ENCODE measurements around the gene DGAT2. TPM values are rescaled to one million over a fixed set of nuclear protein-coding genes. Genes with fewer than 3 reads are reported as not detected.

The DGAT2 gene
- total RNA-seq, 1 donor from 2014 or later = 26.2 TPM

DNA sequence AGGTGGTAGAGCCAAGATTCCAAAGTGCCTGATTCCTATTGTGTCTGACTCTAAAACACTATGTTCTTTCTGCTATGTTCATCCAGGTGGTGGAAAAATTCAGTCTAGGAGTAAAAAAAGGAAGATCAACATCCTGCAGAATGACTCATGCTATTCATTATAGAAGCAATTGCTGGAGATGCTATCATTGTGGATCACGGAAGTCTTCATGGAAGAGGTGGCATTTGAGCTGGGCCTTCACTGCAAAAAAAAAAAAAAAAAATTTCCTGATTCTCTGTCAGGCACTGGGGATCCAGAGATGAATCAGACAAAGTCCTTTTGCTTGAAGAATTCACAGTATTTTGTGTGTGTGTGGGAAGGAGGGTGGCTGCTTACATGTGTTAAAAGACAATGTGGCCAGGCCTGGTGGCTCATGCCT, 45.1 kb downstream of the DGAT2 start:
- Histone ChIP-seq H3K27me3 (no peaks in the 10 kb centered on the region), H3K27ac (peak overlapping the region; percentile 88 to 89), H3K9me3 (no peaks in the 10 kb centered on the region), H3K4me3 (peak overlapping the region in 1 of 2 donors; percentile 75), H3K36me3 (no peaks in the 10 kb centered on the region), H3K4me1 (peaks cover 3 to 9% of the 10 kb centered on the region in 2 donors)
- no peak for DNase-seq (ENCODE audit: low spot score in 2 of 2)
- TF ChIP-seq, protein P1, sequence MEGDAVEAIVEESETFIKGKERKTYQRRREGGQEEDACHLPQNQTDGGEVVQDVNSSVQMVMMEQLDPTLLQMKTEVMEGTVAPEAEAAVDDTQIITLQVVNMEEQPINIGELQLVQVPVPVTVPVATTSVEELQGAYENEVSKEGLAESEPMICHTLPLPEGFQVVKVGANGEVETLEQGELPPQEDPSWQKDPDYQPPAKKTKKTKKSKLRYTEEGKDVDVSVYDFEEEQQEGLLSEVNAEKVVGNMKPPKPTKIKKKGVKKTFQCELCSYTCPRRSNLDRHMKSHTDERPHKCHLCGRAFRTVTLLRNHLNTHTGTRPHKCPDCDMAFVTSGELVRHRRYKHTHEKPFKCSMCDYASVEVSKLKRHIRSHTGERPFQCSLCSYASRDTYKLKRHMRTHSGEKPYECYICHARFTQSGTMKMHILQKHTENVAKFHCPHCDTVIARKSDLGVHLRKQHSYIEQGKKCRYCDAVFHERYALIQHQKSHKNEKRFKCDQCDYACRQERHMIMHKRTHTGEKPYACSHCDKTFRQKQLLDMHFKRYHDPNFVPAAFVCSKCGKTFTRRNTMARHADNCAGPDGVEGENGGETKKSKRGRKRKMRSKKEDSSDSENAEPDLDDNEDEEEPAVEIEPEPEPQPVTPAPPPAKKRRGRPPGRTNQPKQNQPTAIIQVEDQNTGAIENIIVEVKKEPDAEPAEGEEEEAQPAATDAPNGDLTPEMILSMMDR (IDR thresholded peaks at IDR 0.05) = no peak
- intact Hi-C loops (cut with DNase I) = loop anchor here (2.0 to 10.0 kb wide), 4 partner anchors 261 to 631 kb away; partner anchors contain the start of gene EMSY

- Histone ChIP-seq H3K4me3 (peak overlapping the region; percentile 75 to 93), H3K9me3 (no peaks in the 10 kb centered on the region), H3K36me3 (no peaks in the 10 kb centered on the region), H3K27ac (peak overlapping the region; percentile 88 to 89), H3K27me3 (no peaks in the 10 kb centered on the region), H3K4me1 (peaks cover 3 to 9% of the 10 kb centered on the region in 2 donors)
- TF ChIP-seq, protein P1 (IDR thresholded peaks at IDR 0.05) = no peak
- intact Hi-C loops (cut with DNase I) = loop anchor here (2.0 to 10.0 kb wide), 4 partner anchors 262 to 630 kb away; partner anchors contain the start of gene EMSY
- DNase-seq (ENCODE audit: low spot score in 2 of 2) = no peak
Observed at GRCh38 chr11:75814363-75814676, 45.7 kb downstream of the DGAT2 start.

DNA sequence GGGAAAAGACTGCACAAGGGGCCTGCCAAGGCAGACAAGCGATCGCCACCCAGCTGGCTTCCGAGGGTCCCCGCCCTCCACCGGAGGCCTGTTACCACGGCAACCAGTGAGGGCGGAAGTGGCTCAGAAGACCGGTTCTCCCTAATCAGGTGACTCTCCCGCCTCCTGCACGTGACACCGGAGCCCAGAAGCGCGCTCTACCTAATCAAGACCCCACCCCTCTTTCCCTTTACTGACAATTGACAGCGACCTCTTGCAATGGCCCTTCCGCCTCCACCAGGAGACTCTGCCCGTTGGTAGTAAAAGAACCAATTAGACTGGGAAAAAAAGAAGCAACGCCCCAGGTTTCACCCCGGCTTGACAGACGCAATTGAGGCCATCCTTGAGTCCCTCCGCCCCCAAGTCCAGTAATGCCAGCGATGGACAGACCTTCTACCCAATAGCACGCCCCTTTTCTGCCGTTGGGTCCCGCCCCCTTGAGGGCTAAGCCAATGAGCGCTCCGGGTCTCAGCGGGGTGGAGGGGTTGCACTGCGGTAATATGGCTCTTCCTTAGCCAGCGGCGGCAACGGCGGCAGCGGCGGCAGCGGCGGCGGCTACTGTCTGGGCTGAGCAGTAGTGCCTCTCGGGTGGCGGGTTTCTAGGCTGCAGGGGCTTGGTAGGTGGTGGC, 46.2 kb downstream of the DGAT2 start, which contains the start of gene UVRAG:
TSS of gene UVRAG (plus strand) at position 534 of the 668 bp plus-strand sequence. CDS start 198 bp downstream, outside the sequence.
- Histone ChIP-seq H3K4me1 (peaks cover 3 to 9% of the 10 kb centered on the region in 2 donors), H3K9me3 (no peaks in the 10 kb centered on the region), H3K27me3 (no peaks in the 10 kb centered on the region), H3K27ac (peak within 1 kb of the TSS; percentile 88 to 89), H3K4me3 (peak within 1 kb of the TSS; percentile 75 to 93), H3K36me3 (no peaks in the 10 kb centered on the region)
- peak; percentile 98 to 99 for DNase-seq (ENCODE audit: low spot score in 2 of 2)
- intact Hi-C loops (cut with DNase I) = loop anchor here (2.0 to 10.0 kb wide), 5 partner anchors 52 to 630 kb away; partner anchors contain the start of gene EMSY
- TF ChIP-seq, protein P1 (IDR thresholded peaks at IDR 0.05) = no peak

GRCh38 chr11:75815345-75816168, 47.0 kb downstream of the DGAT2 start:
- peak in 1 of 2 donors; percentile 70 for DNase-seq (ENCODE audit: low spot score in 2 of 2)
- Histone ChIP-seq H3K27me3 (no peaks in the 10 kb centered on the region), H3K4me3 (peak overlapping the region; percentile 75 to 93), H3K4me1 (peaks cover 3 to 9% of the 10 kb centered on the region in 2 donors), H3K36me3 (no peaks in the 10 kb centered on the region), H3K27ac (peak overlapping the region; percentile 88 to 89), H3K9me3 (no peaks in the 10 kb centered on the region)
- intact Hi-C loops (cut with DNase I) = loop anchor here (2.0 to 10.0 kb wide), 4 partner anchors 52 to 629 kb away; partner anchors contain the start of gene EMSY
- TF ChIP-seq, protein P1 (IDR thresholded peaks at IDR 0.05) = no peak

DNA sequence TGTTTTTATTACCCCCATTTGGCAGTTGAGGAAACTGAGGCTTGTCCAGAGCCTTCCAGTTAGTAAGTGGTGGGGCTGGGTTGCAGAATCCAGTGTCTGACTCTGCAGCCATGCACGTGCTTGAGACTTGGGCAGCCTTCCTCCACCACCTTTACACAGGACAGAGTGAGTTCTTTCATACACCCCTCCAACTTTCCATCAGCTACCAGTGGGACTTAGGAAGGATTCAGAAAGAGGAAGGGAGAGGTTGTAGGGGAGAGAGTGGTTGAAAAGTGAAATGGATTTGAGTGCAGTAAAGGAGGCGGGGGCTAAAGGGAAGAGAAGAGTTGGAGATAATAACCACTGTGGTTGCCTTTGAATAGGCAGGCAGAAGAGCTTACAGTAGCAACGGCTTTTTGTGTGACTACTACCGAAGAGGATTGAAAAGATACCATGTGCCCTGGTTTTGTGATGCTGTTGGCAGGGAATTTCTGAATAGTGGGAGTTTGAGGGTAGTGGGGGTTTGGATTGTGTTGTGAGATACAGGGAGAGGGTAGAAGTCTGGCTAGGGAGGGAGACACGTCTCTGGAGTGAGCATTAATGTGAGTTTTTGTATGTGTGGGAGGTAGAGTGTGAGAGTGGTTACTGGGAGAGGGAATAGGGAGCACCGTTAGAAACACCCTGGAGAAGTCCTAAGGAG, 48.1 kb downstream of the DGAT2 start:
- H3K4me1 ChIP-seq = peaks cover 3 to 9% of the 10 kb centered on the region in 2 donors
- H3K27me3 ChIP-seq = no peaks in the 10 kb centered on the region
- TF ChIP-seq, protein P1 (IDR thresholded peaks at IDR 0.05) = no peak
- H3K9me3 ChIP-seq = no peaks in the 10 kb centered on the region
- no peak for DNase-seq (ENCODE audit: low spot score in 2 of 2)
- intact Hi-C loops (cut with DNase I) = loop anchor here (5.0 to 10.0 kb wide), 3 partner anchors 51 to 418 kb away; no protein-coding TSS in a partner anchor
- H3K27ac ChIP-seq = no peak overlapping the region
- peak overlapping the region; percentile 75 to 93 for H3K4me3 ChIP-seq
- H3K36me3 ChIP-seq = no peaks in the 10 kb centered on the region
